GM10248 (cell line): ENCODE results near the gene HIC1.
"Not testable (repeated sequence)": the region's sequence is repeated elsewhere in the genome, so short reads cannot be mapped to it uniquely, and the experiment has no call there.

ENCODE experiments used
- CTCF ChIA-PET: fragments of 300-600 bp; sonication (Branson Sonifier 250); formaldehyde crosslinking; extraction: SDS; loops from one replicate; lab custom pipeline; 2021; ENCODE audit warnings: antibody characterized with exemption; lab: Yijun Ruan, JAX
- POLR2A ChIA-PET: fragments of 350-650 bp; sonication (Branson Sonifier 250); formaldehyde crosslinking; extraction: SDS; loops from one replicate; lab custom pipeline; 2020; ENCODE audit warnings: antibody characterized with exemption; lab: Yijun Ruan, JAX
- DNase-seq: peaks from one replicate; pipeline ENCODE4 v3.0.0; 2012; ENCODE audit errors: extremely low spot score
- CTCF ChIP-seq: IDR thresholded peaks from 2 replicates; pipeline ENCODE4 v1.5.1; 2012; ENCODE audit warnings: mild to moderate bottlenecking, low read depth; ENCODE audit errors: extremely low read depth, missing control alignments, control extremely low read depth

Gene HIC1

GRCh38 chr17:2054512-2055291, at the start of gene HIC1:
TSS of gene HIC1 (plus strand) at chr17:2055103. CDS start at chr17:2056691, 1,588 bp downstream.
- TF ChIP-seq CTCF = peak; percentile 94
- ChIA-PET POLR2A (interaction anchor here (0.6 to 1.9 kb wide), 9 partner anchors 10 to 338 kb away, joined by 3 to 10 read pairs (median 3); no protein-coding TSS in a partner anchor), CTCF (interaction anchor here (0.6 to 8.9 kb wide), 43 partner anchors 8 to 361 kb away, joined by 3 to 205 read pairs (median 5); partner anchors contain the start of genes SMG6, SRR and TSR1)
- peak; percentile 83 for DNase-seq

- DNase-seq = no peak
- CTCF ChIA-PET = no interaction called here
- POLR2A ChIA-PET = no interaction called here
- no peak for TF ChIP-seq CTCF
Measured at GRCh38 chr17:2008332-2009126, 46.4 kb upstream of the HIC1 start.

GRCh38 chr17:2009737-2010136, 45.2 kb upstream of the HIC1 start:
- no peak for DNase-seq
- no peak for TF ChIP-seq CTCF
- CTCF ChIA-PET = no interaction called here
- POLR2A ChIA-PET = interaction anchor here (0.6 kb wide), 1 partner anchor 103 kb away, joined by 4 read pairs; no protein-coding TSS in a partner anchor

- ChIA-PET POLR2A (no interaction called here), CTCF (interaction anchor here (1.1 to 1.7 kb wide), 2 partner anchors 8 to 9 kb away, joined by 4 read pairs; no protein-coding TSS in a partner anchor)
- DNase-seq = no peak
- no peak for TF ChIP-seq CTCF
Measured at GRCh38 chr17:2011411-2012371, 43.2 kb upstream of the HIC1 start.

- CTCF ChIA-PET = no interaction called here
- POLR2A ChIA-PET = no interaction called here
- TF ChIP-seq CTCF = no peak
- no peak for DNase-seq
Measured at GRCh38 chr17:2012499-2012898, 42.4 kb upstream of the HIC1 start.

GRCh38 chr17:2013220-2013993, 41.5 kb upstream of the HIC1 start:
- CTCF ChIA-PET, DNase-seq, POLR2A ChIA-PET: not testable (repeated sequence)
